ENCODE results near the gene TMOD1. TPM values are rescaled to one million over a fixed set of nuclear protein-coding genes. Genes with fewer than 3 reads are reported as not detected.
A peak's percentile ranks its signal among the peaks of the same experiment; 100 is the strongest.
"Not testable (repeated sequence)": the region's sequence is repeated elsewhere in the genome, so short reads cannot be mapped to it uniquely, and the experiment has no call there.

Gene TMOD1
- 10 to 100 TPM; 10.1 to 33.8 (median 21.0) TPM for total RNA-seq

DNA sequence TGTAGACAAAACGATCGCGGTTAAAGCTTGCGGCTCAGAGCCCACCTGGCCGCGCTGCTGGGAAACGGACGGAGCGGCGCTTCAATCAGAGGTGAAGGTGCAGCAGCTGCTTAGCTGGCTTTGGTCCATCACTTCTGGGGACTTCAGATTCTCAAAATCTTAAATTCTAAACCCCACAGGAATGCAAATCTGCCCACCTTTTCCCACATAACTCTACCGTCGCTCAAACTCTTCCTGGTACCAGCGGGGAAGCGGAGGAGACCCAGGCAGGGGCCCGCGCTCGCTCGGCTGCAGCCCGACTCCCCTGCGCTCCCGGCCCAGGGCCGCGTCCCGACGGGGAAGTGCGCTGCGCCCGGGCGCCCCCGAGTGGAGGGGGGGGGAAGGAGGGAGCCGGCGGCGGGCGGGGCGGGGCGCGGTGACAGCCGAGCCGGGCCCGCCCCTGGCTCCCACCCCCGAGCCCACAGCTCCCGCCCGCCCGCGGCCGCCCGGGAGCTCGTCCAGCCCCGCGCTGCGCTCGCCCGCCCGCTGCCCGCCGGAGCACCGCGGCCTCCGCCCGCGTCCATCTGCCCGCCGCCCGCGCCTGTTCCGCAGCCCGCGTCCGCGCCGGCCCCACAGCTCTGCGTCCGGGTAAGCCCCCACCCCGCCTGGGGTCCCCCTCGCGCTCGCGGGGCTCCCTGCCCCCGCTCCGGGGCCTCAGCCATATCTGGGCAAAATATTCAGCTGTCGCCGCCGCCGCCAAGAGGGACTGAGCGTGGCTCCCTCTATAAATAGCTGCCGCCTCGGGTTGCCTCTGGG, at the start of gene TMOD1:
TMOD1 (plus strand) TSS at position 490 of the 795 bp plus-strand sequence. CDS start 22,523 bp downstream, outside the sequence.
- ATAC-seq (ENCODE audit: low FRiP score): peak; percentile 81
- DNase-seq (ENCODE audit: low spot score): no peak
- TF ChIP-seq, protein P1, sequence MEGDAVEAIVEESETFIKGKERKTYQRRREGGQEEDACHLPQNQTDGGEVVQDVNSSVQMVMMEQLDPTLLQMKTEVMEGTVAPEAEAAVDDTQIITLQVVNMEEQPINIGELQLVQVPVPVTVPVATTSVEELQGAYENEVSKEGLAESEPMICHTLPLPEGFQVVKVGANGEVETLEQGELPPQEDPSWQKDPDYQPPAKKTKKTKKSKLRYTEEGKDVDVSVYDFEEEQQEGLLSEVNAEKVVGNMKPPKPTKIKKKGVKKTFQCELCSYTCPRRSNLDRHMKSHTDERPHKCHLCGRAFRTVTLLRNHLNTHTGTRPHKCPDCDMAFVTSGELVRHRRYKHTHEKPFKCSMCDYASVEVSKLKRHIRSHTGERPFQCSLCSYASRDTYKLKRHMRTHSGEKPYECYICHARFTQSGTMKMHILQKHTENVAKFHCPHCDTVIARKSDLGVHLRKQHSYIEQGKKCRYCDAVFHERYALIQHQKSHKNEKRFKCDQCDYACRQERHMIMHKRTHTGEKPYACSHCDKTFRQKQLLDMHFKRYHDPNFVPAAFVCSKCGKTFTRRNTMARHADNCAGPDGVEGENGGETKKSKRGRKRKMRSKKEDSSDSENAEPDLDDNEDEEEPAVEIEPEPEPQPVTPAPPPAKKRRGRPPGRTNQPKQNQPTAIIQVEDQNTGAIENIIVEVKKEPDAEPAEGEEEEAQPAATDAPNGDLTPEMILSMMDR (IDR thresholded peaks at IDR 0.05): no peak

DNA sequence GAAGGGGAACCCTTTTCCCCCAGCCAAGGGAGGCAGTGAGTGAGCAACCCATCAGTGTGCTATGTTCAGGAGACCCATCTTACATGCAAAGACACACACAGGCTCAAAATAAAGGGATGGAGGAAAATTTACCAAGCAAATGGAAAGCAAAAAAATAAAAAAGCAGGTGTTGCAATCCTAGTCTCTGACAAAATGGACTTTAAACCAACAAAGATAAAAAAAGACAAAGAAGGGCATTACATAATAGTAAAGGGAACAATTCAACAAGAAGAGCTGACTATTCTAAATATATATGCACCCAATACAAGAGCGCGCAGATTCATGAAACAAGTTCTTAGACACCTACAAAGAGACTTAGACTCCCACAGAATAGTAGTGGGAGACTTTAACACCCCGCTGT, 47.9 kb upstream of the TMOD1 start:
- ATAC-seq (ENCODE audit: low FRiP score); DNase-seq (ENCODE audit: low spot score): not testable (repeated sequence)

DNA sequence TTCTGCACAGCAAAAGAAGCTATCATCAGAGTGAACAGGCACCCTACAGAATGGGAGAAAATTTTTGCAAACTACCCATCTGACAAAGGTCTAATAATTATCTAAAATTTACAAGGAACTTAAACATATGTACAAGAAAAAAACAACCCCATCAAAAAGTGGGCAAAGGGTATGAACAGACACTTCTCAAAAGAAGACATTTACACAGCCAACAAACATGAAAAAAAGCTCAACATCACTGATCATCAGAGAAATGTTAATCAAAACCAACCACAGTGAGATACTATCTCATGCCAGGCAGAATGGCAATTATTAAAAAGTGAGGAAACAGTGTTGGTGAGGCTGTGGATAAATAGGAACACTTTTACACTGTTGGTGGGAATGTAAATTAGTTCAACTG, 44.6 kb upstream of the TMOD1 start:
- not testable (repeated sequence) for DNase-seq (ENCODE audit: low spot score); ATAC-seq (ENCODE audit: low FRiP score)

DNA sequence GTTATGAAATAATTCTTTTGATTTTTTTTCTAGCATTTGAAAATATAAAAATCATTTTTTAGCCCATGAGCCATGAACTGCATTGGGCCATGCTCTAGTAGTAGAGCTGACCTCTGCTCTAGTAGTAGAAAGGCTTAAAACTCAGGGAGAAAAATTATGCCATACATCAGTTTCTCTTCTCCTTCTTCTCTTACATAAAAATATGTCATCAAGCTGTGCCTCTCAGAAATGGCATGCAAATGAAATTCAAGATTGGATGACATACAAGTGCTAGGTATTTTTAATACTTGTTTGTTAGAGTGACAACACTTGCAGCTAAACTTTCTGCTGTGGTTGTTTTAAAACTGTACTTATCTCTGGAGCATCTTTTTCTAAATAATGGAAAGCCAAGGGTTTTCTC, 42.1 kb upstream of the TMOD1 start:
- TF ChIP-seq, protein P1 (IDR thresholded peaks at IDR 0.05): no peak
- ATAC-seq (ENCODE audit: low FRiP score) (no peak), DNase-seq (ENCODE audit: low spot score) (no peak)

DNA sequence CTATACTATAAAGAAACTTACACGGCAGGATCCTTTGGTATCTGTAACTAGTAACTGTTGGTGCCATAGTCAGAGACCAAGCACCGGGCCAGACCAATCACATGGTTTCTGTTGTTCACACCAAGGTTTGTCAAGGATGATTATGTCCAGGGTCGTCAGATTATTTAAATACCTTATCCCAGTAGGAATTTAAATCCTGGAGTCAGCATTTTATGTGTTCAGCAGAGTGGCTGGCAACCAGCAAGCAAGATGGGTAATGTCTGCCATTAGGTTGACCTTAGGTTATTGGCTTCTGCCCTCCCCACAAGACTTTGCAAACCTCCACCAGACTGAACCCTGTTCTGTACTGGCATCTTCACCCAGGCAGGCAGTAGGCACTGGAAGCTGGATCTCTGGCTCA, 39.3 kb upstream of the TMOD1 start:
- DNase-seq (ENCODE audit: low spot score) (no peak), ATAC-seq (ENCODE audit: low FRiP score) (no peak)
- TF ChIP-seq, protein P1 (IDR thresholded peaks at IDR 0.05): no peak

DNA sequence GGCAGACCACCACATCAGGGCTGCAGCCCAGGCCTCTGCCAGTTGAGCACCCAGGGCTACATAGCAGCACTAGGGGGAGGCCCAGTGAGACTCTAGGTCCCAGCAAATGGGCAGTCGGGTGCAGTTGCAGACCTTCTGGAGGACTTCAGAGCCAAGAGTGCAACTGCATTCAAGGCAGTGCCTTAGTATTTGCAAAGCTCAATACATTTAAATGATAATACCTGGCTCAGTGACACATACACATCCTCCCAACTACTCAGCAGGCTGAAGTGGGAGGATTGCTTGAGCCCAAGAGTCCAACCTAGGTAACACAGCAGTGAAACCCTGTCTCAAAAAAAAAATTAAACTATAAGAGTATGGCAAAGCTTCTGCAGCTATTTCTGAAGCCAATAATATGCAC, 38.6 kb upstream of the TMOD1 start:
- DNase-seq (ENCODE audit: low spot score) (no peak), ATAC-seq (ENCODE audit: low FRiP score) (no peak)
- TF ChIP-seq, protein P1 (IDR thresholded peaks at IDR 0.05): no peak

DNA sequence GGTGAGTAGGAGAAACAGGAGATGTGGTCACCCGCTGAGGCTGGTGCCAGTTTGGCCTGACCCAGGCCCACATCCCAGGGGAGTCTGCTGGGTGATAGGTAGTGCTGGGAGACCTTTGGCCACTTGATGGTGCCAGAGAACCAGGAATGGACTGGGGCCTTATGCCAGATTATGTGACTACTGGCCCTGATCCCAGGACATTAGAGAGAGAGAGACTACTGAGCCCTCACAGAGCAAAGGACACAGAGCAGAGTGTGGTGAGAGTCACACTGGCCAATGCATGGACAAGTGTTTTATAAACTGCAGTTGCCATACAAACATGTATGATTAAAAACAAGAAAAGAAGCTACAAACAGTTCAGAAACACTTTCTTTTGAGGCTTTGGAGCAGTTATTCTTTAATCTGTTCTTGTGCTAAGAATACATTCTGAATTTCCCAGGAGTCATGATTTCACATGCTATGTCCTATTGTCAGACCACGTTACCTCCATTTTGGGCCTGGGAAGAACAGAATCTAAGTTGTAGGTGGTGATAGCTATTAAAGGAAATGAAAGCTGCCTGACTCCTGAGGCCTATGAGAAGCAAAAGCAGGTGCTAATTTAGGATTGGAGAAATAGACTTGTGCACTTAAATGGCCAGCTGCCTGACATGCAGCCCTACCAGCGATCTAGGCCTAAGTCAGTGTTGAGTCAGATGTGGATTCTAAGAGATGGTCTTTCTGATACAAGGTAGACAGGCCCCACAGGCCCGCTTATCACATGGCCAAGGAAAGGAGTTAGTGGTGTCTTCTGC, 32.6 kb upstream of the TMOD1 start:
- TF ChIP-seq, protein P1 (IDR thresholded peaks at IDR 0.05): peak in 1 of 3 donors; percentile 44
- DNase-seq (ENCODE audit: low spot score) (peak; percentile 40), ATAC-seq (ENCODE audit: low FRiP score) (peak; percentile 93)

DNA sequence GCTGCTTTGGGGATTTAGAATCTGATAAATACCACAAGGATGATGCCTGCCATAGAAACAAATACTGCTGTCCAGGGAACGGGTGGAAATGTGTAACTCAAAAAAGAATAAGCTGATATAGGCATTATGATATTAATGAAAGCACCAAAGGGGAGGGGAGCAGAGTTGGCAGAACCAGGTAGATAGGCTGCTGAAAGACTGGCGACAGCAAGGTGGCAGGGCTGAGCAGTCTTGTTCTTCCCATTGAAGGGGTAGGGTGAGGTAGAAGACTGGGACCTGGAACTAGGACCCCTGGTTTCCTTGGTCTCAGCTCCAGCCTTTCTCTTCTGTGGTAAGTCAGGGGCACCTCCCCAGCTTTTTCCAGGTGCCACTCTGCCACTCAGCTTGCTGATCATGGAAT, 31.4 kb upstream of the TMOD1 start:
- TF ChIP-seq, protein P1 (IDR thresholded peaks at IDR 0.05): no peak
- DNase-seq (ENCODE audit: low spot score) (no peak), ATAC-seq (ENCODE audit: low FRiP score) (no peak)
